Pancreas (tissue), 10 donors: ENCODE measurements around the gene BBOX1. TPM values are rescaled to one million over a fixed set of nuclear protein-coding genes. Genes with fewer than 3 reads are reported as not detected.

Experiments used
- ATAC-seq, 4 donors: fragments of 200-7000 bp; cut with Tn5 transposase; one replicate each; pipeline versions ENCODE4 v1.8.0 to v1.9.1; 2020; ENCODE audit warnings: mild to moderate bottlenecking in 4 of 4, moderate library complexity in 4 of 4
- DNase-seq, 6 donors: peaks; one replicate each; pipeline ENCODE4 v3.0.0-alpha.2; 2020
- FAIRE-seq: peaks from 2 replicates; lab custom pipeline; 2012; peaks lifted over from hg19 to GRCh38; lab: Jason Lieb, UNC
- H3K27ac ChIP-seq, 4 donors: fragments of 200-600 bp; sonication (generic); 1 replicate in 3 of 4; 2 replicates in 1 of 4; pipeline versions ENCODE4 v1.5.0 to v1.8.0; 2020
- H3K27me3 ChIP-seq, 4 donors: fragments of 200-600 bp; one replicate each; pipeline ENCODE4 v1.8.0; 2021
- H3K36me3 ChIP-seq, 3 donors: fragments of 200-600 bp; sonication (generic) in 1 of 3; one replicate each; pipeline versions ENCODE4 v1.5.0 to v1.8.0; 2020 to 2021
- H3K4me1 ChIP-seq, 3 donors: fragments of 200-600 bp; one replicate each; pipeline ENCODE4 v1.8.0; 2021
- H3K4me3 ChIP-seq, 4 donors: fragments of 200-600 bp; sonication (generic) in 2 of 4; one replicate each; pipeline versions ENCODE4 v1.5.0 to v1.8.0; 2020 to 2021
- H3K9me3 ChIP-seq, 4 donors: fragments of 200-600 bp; one replicate each; pipeline ENCODE4 v1.8.0; 2021
- WGBS, 2 donors: extraction: QIAGEN DNeasy Blood & Tissue Kit; methylation state at CpG; one replicate each; pipeline ENCODE4 v1.1.7; 2013; 5-methylcytosine and 5-hydroxymethylcytosine counted together
- intact Hi-C, 3 donors: fragments of 100-400 bp; cut with DNase I; formaldehyde crosslinking; loops; one replicate each; pipeline versions ENCODE4 v1.11.1 to v1.14.2; 2022
- polyA plus RNA-seq, 2 donors: library from polyadenylated mRNA; stranded (reverse); fragments of 200-250 nt; gene quantifications; one replicate each; pipeline ENCODE4 v1.2.3, GENCODE V29; 2013
- total RNA-seq, 6 donors: library from RNA; stranded (reverse); fragmentation: NEBNext Ultra II Directional in 4 of 6; extraction: Animal tissue kit (Norgen Biotek cat#: 25700) in 4 of 6; gene quantifications; one replicate each; pipeline versions ENCODE4 v1.2.1 to v1.2.4, GENCODE V29; 2021 to 2023
- TF ChIP-seq, protein P1 (sequence below), 4 donors: fragments of 200-600 bp; sonication (generic) in 3 of 4; IDR thresholded peaks; one replicate each; pipeline versions ENCODE4 v1.5.0 to v1.8.0; 2021; ENCODE audit warnings: antibody characterized with exemption in 4 of 4
- donor health status: healthy with polysubstance abuse.
- donor health status: DM: no; HTN: no; CAD: no; lungs with moderate emphysema.
- donor health status: DM: no; HTN: no; CAD: no.
- donor health status: control.
- donor health status: control.
- donor health status: Bipolar disorder and iron deficiency.
- donor health status: DM: yes; HTN: yes; CAD: no.
- donor health status: DM: no; HTN: no; CAD: no.
- donor health status: DM: no; HTN: no; CAD: no.
- donor health status: DM: yes; HTN: yes; CAD: no.

Gene BBOX1
- total and polyA plus RNA-seq, 8 donors = 0.14 to 2.2 (median 0.34) TPM

- no peaks in the 10 kb centered on the region for H3K36me3 ChIP-seq
- intact Hi-C loops = no loop called here
- no peak overlapping the region for H3K27ac ChIP-seq
- no peak for DNase-seq
- H3K4me3 ChIP-seq = no peak overlapping the region
- H3K4me1 ChIP-seq = no peaks in the 10 kb centered on the region
- TF ChIP-seq, protein P1, sequence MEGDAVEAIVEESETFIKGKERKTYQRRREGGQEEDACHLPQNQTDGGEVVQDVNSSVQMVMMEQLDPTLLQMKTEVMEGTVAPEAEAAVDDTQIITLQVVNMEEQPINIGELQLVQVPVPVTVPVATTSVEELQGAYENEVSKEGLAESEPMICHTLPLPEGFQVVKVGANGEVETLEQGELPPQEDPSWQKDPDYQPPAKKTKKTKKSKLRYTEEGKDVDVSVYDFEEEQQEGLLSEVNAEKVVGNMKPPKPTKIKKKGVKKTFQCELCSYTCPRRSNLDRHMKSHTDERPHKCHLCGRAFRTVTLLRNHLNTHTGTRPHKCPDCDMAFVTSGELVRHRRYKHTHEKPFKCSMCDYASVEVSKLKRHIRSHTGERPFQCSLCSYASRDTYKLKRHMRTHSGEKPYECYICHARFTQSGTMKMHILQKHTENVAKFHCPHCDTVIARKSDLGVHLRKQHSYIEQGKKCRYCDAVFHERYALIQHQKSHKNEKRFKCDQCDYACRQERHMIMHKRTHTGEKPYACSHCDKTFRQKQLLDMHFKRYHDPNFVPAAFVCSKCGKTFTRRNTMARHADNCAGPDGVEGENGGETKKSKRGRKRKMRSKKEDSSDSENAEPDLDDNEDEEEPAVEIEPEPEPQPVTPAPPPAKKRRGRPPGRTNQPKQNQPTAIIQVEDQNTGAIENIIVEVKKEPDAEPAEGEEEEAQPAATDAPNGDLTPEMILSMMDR (IDR thresholded peaks at IDR 0.05) = no peak
- no peaks in the 10 kb centered on the region for H3K27me3 ChIP-seq
- WGBS, 2 donors = 41 to 48% methylated on average over 4 of the region's 4 CpGs
- no peaks in the 10 kb centered on the region for H3K9me3 ChIP-seq
- ATAC-seq = no peak
- FAIRE-seq = no peak
Measured at GRCh38 chr11:27013781-27014361, 26.7 kb upstream of the BBOX1 start.

GRCh38 chr11:27018902-27019529, 21.6 kb upstream of the BBOX1 start:
- DNase-seq (no peak), ATAC-seq (no peak), FAIRE-seq (no peak)
- H3K4me1 ChIP-seq = no peaks in the 10 kb centered on the region
- H3K9me3 ChIP-seq = no peaks in the 10 kb centered on the region
- H3K27me3 ChIP-seq = no peaks in the 10 kb centered on the region
- H3K4me3 ChIP-seq = no peak overlapping the region
- no peak overlapping the region for H3K27ac ChIP-seq
- TF ChIP-seq, protein P1 (IDR thresholded peaks at IDR 0.05) = no peak
- intact Hi-C loops = no loop called here
- no peaks in the 10 kb centered on the region for H3K36me3 ChIP-seq

DNA sequence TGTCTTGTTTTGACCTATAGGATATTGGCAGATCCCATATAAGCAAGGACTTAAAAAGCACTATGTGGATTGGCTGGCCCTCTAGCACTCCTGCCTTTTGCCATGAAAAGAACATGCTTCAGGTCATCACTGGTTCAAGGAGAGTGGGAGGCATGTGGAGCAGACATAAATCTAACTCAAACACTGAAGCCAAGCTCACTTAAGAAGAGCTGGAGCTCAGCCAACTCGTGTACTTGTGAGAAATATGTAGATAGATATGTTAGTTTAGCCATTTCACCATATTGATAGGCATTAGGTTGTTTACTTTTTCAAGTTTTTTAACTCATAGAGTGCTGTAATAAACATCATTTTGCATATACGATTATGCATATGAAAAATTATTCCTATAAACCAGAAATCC, 19.9 kb upstream of the BBOX1 start:
- Histone ChIP-seq H3K27ac (no peak overlapping the region), H3K27me3 (no peaks in the 10 kb centered on the region), H3K4me1 (no peaks in the 10 kb centered on the region), H3K4me3 (no peak overlapping the region), H3K36me3 (no peaks in the 10 kb centered on the region), H3K9me3 (no peaks in the 10 kb centered on the region)
- 31 to 39% methylated on average over 2 of the region's 2 CpGs for WGBS, 2 donors
- DNase-seq = no peak
- no peak for FAIRE-seq
- ATAC-seq = no peak
- TF ChIP-seq, protein P1 (IDR thresholded peaks at IDR 0.05) = no peak
- intact Hi-C loops = no loop called here

- ATAC-seq = no peak
- Histone ChIP-seq H3K9me3 (no peaks in the 10 kb centered on the region), H3K4me3 (no peak overlapping the region), H3K27me3 (no peaks in the 10 kb centered on the region), H3K4me1 (no peaks in the 10 kb centered on the region), H3K27ac (no peak overlapping the region), H3K36me3 (no peaks in the 10 kb centered on the region)
- no peak for FAIRE-seq
- TF ChIP-seq, protein P1 (IDR thresholded peaks at IDR 0.05) = no peak
- intact Hi-C loops = no loop called here
- 41 to 51% methylated on average over 1 of the region's 1 CpG for WGBS, 2 donors
- no peak for DNase-seq
Measured at GRCh38 chr11:27022659-27023251, 17.9 kb upstream of the BBOX1 start.

- no peaks in the 10 kb centered on the region for H3K9me3 ChIP-seq
- DNase-seq (no peak), ATAC-seq (no peak), FAIRE-seq (no peak)
- H3K27me3 ChIP-seq = no peaks in the 10 kb centered on the region
- WGBS, 2 donors = 59 to 61% methylated on average over 3 of the region's 3 CpGs
- H3K36me3 ChIP-seq = no peaks in the 10 kb centered on the region
- TF ChIP-seq, protein P1 (IDR thresholded peaks at IDR 0.05) = no peak
- no peaks in the 10 kb centered on the region for H3K4me1 ChIP-seq
- H3K4me3 ChIP-seq = no peak overlapping the region
- H3K27ac ChIP-seq = no peak overlapping the region
- intact Hi-C loops = no loop called here
Measured at GRCh38 chr11:27024865-27025264, 15.8 kb upstream of the BBOX1 start.
